GM12878 (cell line): Measurements from ENCODE around the gene POLD4. TPM values are rescaled to one million over a fixed set of nuclear protein-coding genes. Genes with fewer than 3 reads are reported as not detected.

Experiments used
- ATAC-seq: fragments of 200-7000 bp; cut with Tn5 transposase; 3 replicates; pipeline ENCODE4 v1.9.1; 2020; ENCODE audit warnings: mild to moderate bottlenecking, moderate library complexity
- BruUV-seq: library from RNA; stranded (reverse); fragments of 400-500 nt; replicated peaks from 2 replicates; lab custom pipeline; 2021; lab: Mats Ljungman, UMichigan
- CTCF ChIA-PET: fragments of 300-600 bp; sonication (Branson Sonifier 250); formaldehyde crosslinking; extraction: SDS; loops from one replicate; lab custom pipeline; 2021; ENCODE audit warnings: inconsistent platforms; lab: Yijun Ruan, JAX
- POLR2A ChIA-PET: fragments of 350-600 bp; formaldehyde crosslinking; extraction: SDS; loops from one replicate; lab custom pipeline; 2021; ENCODE audit warnings: inconsistent platforms; lab: Charles Lee
- RAD21 ChIA-PET: fragments of 300-600 bp; sonication (Branson Sonifier 250); formaldehyde crosslinking; loops from one replicate; lab custom pipeline; 2023; ENCODE audit warnings: antibody characterized with exemption; ENCODE audit not compliant: unreplicated experiment; lab: Charles Lee
- SMC1A ChIA-PET: fragments of 300-600 bp; sonication (Branson Sonifier 250); formaldehyde crosslinking; loops from one replicate; lab custom pipeline; 2023; ENCODE audit not compliant: unreplicated experiment, uncharacterized antibody; lab: Charles Lee
- DNase-seq: peaks from one replicate; pipeline ENCODE4 v3.0.0-alpha.2; 2011; ENCODE audit warnings: low read depth, low spot score
- FAIRE-seq: peaks from 3 replicates; lab custom pipeline; 2011; peaks lifted over from hg19 to GRCh38; lab: Jason Lieb, UNC
- H2AFZ ChIP-seq: 2 replicates; pipeline ENCODE4 v1.6.0; 2011; ENCODE audit warnings: low read depth, low read length, control low read depth; ENCODE audit not compliant: control insufficient read depth
- H3K27ac ChIP-seq: 2 replicates; pipeline ENCODE4 v1.5.1; 2011; ENCODE audit warnings: control low read depth; ENCODE audit not compliant: control insufficient read depth, insufficient read depth
- H3K27me3 ChIP-seq, 2 experiments: replicated peaks in 1 of 2; 2 replicates each; pipeline versions ENCODE4 v1.6.0 to v1.6.1; 2011; ENCODE audit warnings: low read length in 1 of 2; ENCODE audit not compliant: control insufficient read depth in 2 of 2, insufficient read depth in 2 of 2
- H3K36me3 ChIP-seq, 2 experiments: 2 replicates each; pipeline ENCODE4 v1.5.1; 2011; ENCODE audit warnings: low read length in 1 of 2; ENCODE audit not compliant: control insufficient read depth in 2 of 2, insufficient read depth in 2 of 2
- H3K4me1 ChIP-seq: 2 replicates; pipeline ENCODE4 v1.6.1; 2011; ENCODE audit warnings: mild to moderate bottlenecking, low read length, moderate library complexity, mixed read lengths; ENCODE audit not compliant: control insufficient read depth, insufficient read depth
- H3K4me2 ChIP-seq: 2 replicates; pipeline ENCODE4 v1.6.0; 2011; ENCODE audit warnings: control low read depth; ENCODE audit not compliant: control insufficient read depth, insufficient read depth
- H3K4me3 ChIP-seq: fragments of 200-600 bp; sonication (generic); 2 replicates; pipeline ENCODE4 v1.5.1; 2016
- H3K79me2 ChIP-seq: 2 replicates; pipeline ENCODE4 v1.6.0; 2011; ENCODE audit warnings: low read length; ENCODE audit not compliant: control insufficient read depth, insufficient read depth
- H3K9ac ChIP-seq: 2 replicates; pipeline ENCODE4 v1.8.0; 2011; ENCODE audit warnings: low read length, control low read depth, mixed read lengths; ENCODE audit not compliant: control insufficient read depth, insufficient read depth
- H3K9me3 ChIP-seq: replicated peaks from 3 replicates; pipeline ENCODE4 v1.5.1; 2011; ENCODE audit warnings: mild to moderate bottlenecking, low read length; ENCODE audit not compliant: control insufficient read depth, insufficient read depth
- H4K20me1 ChIP-seq: 2 replicates; pipeline ENCODE4 v1.6.0; 2011; ENCODE audit not compliant: control insufficient read depth, insufficient read depth
- MYC ChIP-seq: IDR thresholded peaks from 2 replicates; pipeline ENCODE4 v1.6.1; 2011; ENCODE audit warnings: mild to moderate bottlenecking, low read length, moderate library complexity, inconsistent platforms; ENCODE audit not compliant: insufficient read depth, insufficient replicate concordance, insufficient read length, severe bottlenecking
- POLR2A ChIP-seq: IDR thresholded peaks from 2 replicates; pipeline ENCODE4 v1.6.1; 2011; ENCODE audit warnings: low read depth, mild to moderate bottlenecking, low read length
- ZNF274 ChIP-seq: IDR thresholded peaks from one replicate; pipeline ENCODE4 v1.8.0; 2011; ENCODE audit not compliant: insufficient read length, insufficient read depth
- ZNF687 ChIP-seq: fragments of 450-650 bp; IDR thresholded peaks from 2 replicates; pipeline ENCODE4 v1.6.1; 2017; ENCODE audit warnings: mild to moderate bottlenecking, moderate library complexity
- WGBS: methylation state at CpG from one replicate; pipeline ENCODE4 v1.1.6; 2016; ENCODE audit warnings: low lambda C conversion rate; ENCODE audit not compliant: insufficient replicate concordance, insufficient coverage; ENCODE audit errors: missing lambda C conversion rate; 5-methylcytosine and 5-hydroxymethylcytosine counted together
- in situ Hi-C: fragments of 300-500 bp; cut with MboI; formaldehyde crosslinking; loops from 9 replicates; pipeline ENCODE4 v1.14.3; 2018; ENCODE audit warnings: mixed read lengths
- intact Hi-C: fragments of 100-400 bp; cut with micrococcal nuclease; formaldehyde crosslinking; loops from one replicate; pipeline ENCODE4 v1.14.2; 2022; ENCODE audit not compliant: unreplicated experiment
- polyA plus RNA-seq, 11 experiments: library from polyadenylated mRNA; depleted of rRNA in 4 of 11; unstranded in 6 of 11; stranded (reverse) in 5 of 11; fragments of >200 nt; fragmentation: Nextera tagmentation in 4 of 11; fragmentation: Illumina TruSeq in 1 of 11; extraction: Ambion mirVana in 4 of 11; extraction: Trizol in 1 of 11; gene quantifications; 1 replicate in 1 of 11; 2 replicates in 10 of 11; pipeline versions ENCODE4 v1.2.1 to v1.2.3, GENCODE V29; 2011 to 2016; ENCODE audit warnings: inconsistent platforms in 2 of 11, missing spikeins in 2 of 11, low read depth in 1 of 11
- total RNA-seq, 4 experiments: library from RNA; depleted of rRNA in 3 of 4; stranded (reverse); fragments of >200 nt in 3 of 4; fragmentation: Illumina TruSeq in 1 of 4; extraction: Trizol in 1 of 4; gene quantifications; 2 replicates each; pipeline versions ENCODE4 v1.2.1 to v1.2.3, GENCODE V29; 2013 to 2021

The POLD4 gene
- total and polyA plus RNA-seq, 10 of the 15 experiments (the other 5 are each of a cell fraction or from before 2014, with no cell fraction given), result 8.1 to 176 (median 88.1) TPM

GRCh38 chr11:67302571-67303131, 50.7 kb downstream of the POLD4 start:
- intact Hi-C loops (no loop called here), in situ Hi-C loops (no loop called here)
- ChIA-PET SMC1A (no interaction called here), RAD21 (no interaction called here)
- no peaks in the 10 kb centered on the region for H3K79me2 ChIP-seq
- H3K36me3 ChIP-seq, result peaks cover 0 to 22% of the 10 kb centered on the region in 2 experiments; a peak in 2 of 4 replicates
- H3K4me3 ChIP-seq, result no peak overlapping the region
- TF ChIP-seq POLR2A, result peak; percentile 55
- no peak for TF ChIP-seq ZNF274
- TF ChIP-seq MYC, result no peak
- no peak for TF ChIP-seq ZNF687
- TF ChIP-seq, all 136 proteins: peak for 1
- no peak for ATAC-seq
- H3K27me3 ChIP-seq, result no peaks in the 10 kb centered on the region
- no peaks in the 10 kb centered on the region for H4K20me1 ChIP-seq
- 78% methylated on average over 20 of the region's 23 CpGs for WGBS
- no peaks in the 10 kb centered on the region for H3K9me3 ChIP-seq
- FAIRE-seq, result no peak
- no peak overlapping the region for H3K9ac ChIP-seq
- ChIA-PET CTCF (interaction anchor here (0.6 to 1.2 kb wide), 3 partner anchors 14 to 220 kb away, joined by 3 to 8 read pairs (median 3); no protein-coding TSS in a partner anchor), POLR2A (interaction anchor here (0.6 kb wide), 1 partner anchor 11 kb away, joined by 7 read pairs; no protein-coding TSS in a partner anchor)
- no peak overlapping the region for H3K4me2 ChIP-seq
- H3K4me1 ChIP-seq, result no peaks in the 10 kb centered on the region
- H2AFZ ChIP-seq, result no peak overlapping the region
- DNase-seq, result no peak
- no peak overlapping the region for H3K27ac ChIP-seq
- no TSS peak for BruUV-seq
